Nephron (organoid): ENCODE results near the gene MYO7B.

Source experiments
- H3K27ac Mint-ChIP-seq, 3 experiments: 2 replicates each; pipeline ENCODE4 v1.8.0; 2020; ENCODE audit warnings: mixed read lengths in 3 of 3, mild to moderate bottlenecking in 2 of 3, moderate library complexity in 1 of 3
- H3K27me3 Mint-ChIP-seq: 2 replicates; pipeline ENCODE4 v1.8.0; 2021; ENCODE audit warnings: low read depth, mild to moderate bottlenecking, moderate library complexity, mixed read lengths
- H3K36me3 Mint-ChIP-seq: 2 replicates; pipeline ENCODE4 v1.8.0; 2020; ENCODE audit warnings: low read depth, mixed read lengths
- H3K4me1 Mint-ChIP-seq: 2 replicates; pipeline ENCODE4 v1.8.0; 2020; ENCODE audit warnings: mixed read lengths
- H3K4me3 Mint-ChIP-seq, 3 experiments: 2 replicates each; pipeline ENCODE4 v1.8.0; 2020; ENCODE audit warnings: mild to moderate bottlenecking in 3 of 3, mixed read lengths in 3 of 3, moderate library complexity in 2 of 3
- H3K9me3 Mint-ChIP-seq: 2 replicates; pipeline ENCODE4 v1.8.0; 2020; ENCODE audit warnings: mixed read lengths
- CTCF ChIP-seq, 3 experiments: fragments of 200-600 bp; sonication (generic); IDR thresholded peaks; one replicate each; pipeline ENCODE4 v1.5.0; 2021; ENCODE audit warnings: antibody characterized with exemption in 3 of 3; ENCODE audit not compliant: unreplicated experiment in 3 of 3

Gene MYO7B

DNA sequence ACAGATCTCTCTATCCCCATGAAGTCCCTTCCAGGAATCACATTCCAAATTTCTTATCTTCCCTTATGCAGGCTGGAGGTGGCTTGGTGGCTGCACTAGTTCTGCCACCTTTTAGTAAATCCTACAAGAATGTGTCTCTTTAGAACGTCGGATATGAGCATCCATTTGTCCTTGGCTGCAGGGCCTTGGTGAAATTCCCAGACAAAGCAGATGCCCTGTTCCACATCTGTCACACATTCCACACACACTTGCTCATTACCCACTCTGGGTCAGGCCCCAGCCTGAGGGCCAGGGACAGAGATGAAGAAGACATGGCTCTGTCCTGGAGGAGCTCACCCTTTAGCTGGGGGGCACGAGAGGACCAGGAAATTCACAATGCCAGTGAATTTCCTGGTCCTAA, 79.2 kb downstream of the MYO7B start:
- TF ChIP-seq CTCF (IDR thresholded peaks at IDR 0.05; ENCODE audit: unreplicated experiment in 3 of 3) = no peak
- Mint-ChIP-seq H3K9me3 (peaks cover 32% of the 10 kb centered on the region), H3K4me1 (peaks cover 6% of the 10 kb centered on the region), H3K36me3 (peaks cover 22% of the 10 kb centered on the region), H3K27me3 (peaks cover 10% of the 10 kb centered on the region), H3K27ac (no peak overlapping the region), H3K4me3 (no peak overlapping the region)

DNA sequence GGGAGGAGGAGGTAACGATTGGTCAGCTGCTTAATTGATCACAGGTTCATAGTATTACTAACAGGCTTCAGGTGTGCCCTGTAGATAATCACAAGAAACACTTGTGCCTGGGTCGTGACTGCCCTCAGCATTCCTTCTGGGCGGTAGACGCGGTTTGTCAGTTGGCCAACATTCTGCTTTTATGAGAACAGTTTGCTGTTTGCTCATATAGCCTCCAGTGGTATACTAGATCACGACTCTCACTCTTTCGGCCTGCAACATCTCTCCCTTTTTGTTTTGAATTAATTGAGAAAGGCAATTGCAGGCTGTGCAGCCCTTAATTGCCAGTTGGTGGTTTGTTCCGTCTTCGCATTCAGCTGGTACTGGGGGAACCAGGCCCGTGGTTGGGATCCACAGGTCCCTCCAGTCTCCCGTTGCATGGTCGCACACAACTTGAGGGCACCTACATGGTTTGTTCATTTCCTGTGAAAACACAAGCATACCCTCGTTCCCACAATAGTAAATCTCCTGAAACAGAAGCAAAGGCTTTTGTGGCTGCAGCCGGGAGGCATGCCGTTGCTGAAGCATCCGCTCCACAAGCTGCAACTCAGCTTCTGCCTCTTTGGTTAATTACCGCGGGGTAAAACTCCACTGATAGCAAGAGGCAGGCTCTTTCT, 80.2 kb downstream of the MYO7B start:
- TF ChIP-seq CTCF (IDR thresholded peaks at IDR 0.05; ENCODE audit: unreplicated experiment in 3 of 3) = no peak
- Mint-ChIP-seq H3K27me3 (peaks cover 10% of the 10 kb centered on the region), H3K9me3 (peaks cover 26% of the 10 kb centered on the region), H3K36me3 (peaks cover 22% of the 10 kb centered on the region), H3K4me1 (peaks cover 6% of the 10 kb centered on the region), H3K27ac (no peak overlapping the region), H3K4me3 (no peak overlapping the region)

- peaks cover 13% of the 10 kb centered on the region for H3K27me3 Mint-ChIP-seq
- H3K9me3 Mint-ChIP-seq = peaks cover 15% of the 10 kb centered on the region
- no peak overlapping the region for H3K4me3 Mint-ChIP-seq
- no peak overlapping the region for H3K27ac Mint-ChIP-seq
- peaks cover 6% of the 10 kb centered on the region for H3K4me1 Mint-ChIP-seq
- no peak for TF ChIP-seq CTCF (IDR thresholded peaks at IDR 0.05; ENCODE audit: unreplicated experiment in 3 of 3)
- H3K36me3 Mint-ChIP-seq = peaks cover 17% of the 10 kb centered on the region
These were observed 83.2 kb downstream of the MYO7B start for GRCh38 chr2:127618551-127619202.

DNA sequence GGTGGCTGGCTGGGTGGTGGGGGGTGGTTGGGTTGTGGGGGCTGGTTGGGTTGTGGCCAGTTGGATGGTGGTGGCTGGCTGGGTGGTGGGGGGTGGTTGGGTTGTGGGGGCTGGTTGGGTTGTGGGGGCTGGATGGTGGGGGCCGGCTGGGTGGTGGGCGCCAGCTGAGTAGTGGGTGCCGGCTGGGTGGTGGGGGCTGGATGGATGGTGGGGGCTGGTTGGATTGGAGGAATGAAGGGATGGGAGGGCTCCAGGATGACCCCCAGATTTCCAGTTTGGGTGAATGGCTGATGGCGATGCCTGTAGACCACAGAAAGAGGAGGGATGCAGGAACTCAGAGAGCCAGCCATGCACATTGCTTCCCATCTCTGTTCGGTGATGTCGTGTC, 83.7 kb downstream of the MYO7B start:
- H3K27me3 Mint-ChIP-seq = peaks cover 13% of the 10 kb centered on the region
- TF ChIP-seq CTCF (IDR thresholded peaks at IDR 0.05; ENCODE audit: unreplicated experiment in 3 of 3) = no peak

DNA sequence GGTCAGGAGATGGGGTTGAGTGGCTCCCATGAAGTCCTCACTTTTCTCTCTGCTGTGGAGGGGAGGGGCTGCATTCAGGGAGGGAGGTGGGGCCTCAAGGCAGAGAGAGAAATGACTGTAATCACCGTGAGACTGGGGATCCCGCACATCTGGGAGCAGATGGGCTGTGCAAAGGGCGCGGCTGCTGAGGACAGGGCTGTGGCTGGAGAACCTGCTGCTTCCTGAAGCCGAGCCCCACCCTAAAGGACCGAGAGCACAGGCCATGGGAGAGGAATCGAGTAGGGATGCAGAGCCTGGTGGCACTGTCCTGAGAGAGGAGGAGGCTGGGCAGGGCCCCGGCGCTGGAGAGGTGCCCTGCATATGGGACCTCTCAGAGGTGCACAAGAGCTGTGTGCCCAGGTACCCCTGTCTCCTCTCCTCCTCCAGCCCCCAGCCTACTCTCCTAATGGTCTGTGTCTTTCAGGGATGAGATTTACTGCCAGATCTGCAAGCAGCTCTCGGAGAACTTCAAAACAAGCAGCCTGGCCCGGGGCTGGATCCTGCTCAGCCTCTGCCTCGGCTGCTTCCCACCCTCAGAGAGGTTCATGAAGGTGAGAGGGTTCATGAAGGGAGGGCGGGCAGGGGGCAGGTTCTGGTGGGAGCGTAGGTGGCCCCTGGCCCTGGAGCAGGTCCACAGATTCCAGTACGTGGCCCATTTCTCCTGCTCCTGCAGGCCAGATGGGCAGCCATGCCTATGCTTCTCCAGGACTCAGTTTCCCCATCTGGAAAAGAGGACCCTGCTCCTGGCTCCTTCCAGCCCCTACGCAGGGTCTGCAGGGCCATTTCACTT, 84.6 kb downstream of the MYO7B start:
- no peak for TF ChIP-seq CTCF (IDR thresholded peaks at IDR 0.05; ENCODE audit: unreplicated experiment in 3 of 3)
- Mint-ChIP-seq H3K36me3 (peaks cover 9% of the 10 kb centered on the region), H3K9me3 (peaks cover 4% of the 10 kb centered on the region), H3K27me3 (peaks cover 8% of the 10 kb centered on the region), H3K4me1 (no peaks in the 10 kb centered on the region), H3K4me3 (no peak overlapping the region), H3K27ac (no peak overlapping the region)

More for the DNA sequence above, 83.7 kb downstream of the MYO7B start:
- Mint-ChIP-seq H3K9me3 (peaks cover 10% of the 10 kb centered on the region), H3K27ac (no peak overlapping the region), H3K4me3 (no peak overlapping the region), H3K36me3 (peaks cover 13% of the 10 kb centered on the region), H3K4me1 (peaks cover 6% of the 10 kb centered on the region)
